H7 (cell line): ENCODE results near the gene CNTNAP4. TPM values are rescaled to one million over a fixed set of nuclear protein-coding genes. Genes with fewer than 3 reads are reported as not detected.

ENCODE experiments used
- DNase-seq: peaks from one replicate; pipeline ENCODE4 v3.0.0; 2012
- H3K27me3 ChIP-seq: 2 replicates; pipeline ENCODE4 v1.6.0; 2011; ENCODE audit warnings: mild to moderate bottlenecking, low read length; ENCODE audit not compliant: control insufficient read depth, insufficient read depth
- H3K36me3 ChIP-seq: replicated peaks from 2 replicates; pipeline ENCODE4 v1.5.1; 2011; ENCODE audit warnings: low read length; ENCODE audit not compliant: control insufficient read depth, insufficient read depth
- H3K4me3 ChIP-seq: 2 replicates; pipeline ENCODE4 v1.5.1; 2011; ENCODE audit warnings: low read depth, mild to moderate bottlenecking, control low read depth, low read length, moderate library complexity; ENCODE audit not compliant: insufficient read depth
- total RNA-seq: library from RNA; depleted of rRNA; stranded (reverse); fragments of >200 nt; shearing (Covaris generic); gene quantifications from 2 replicates; pipeline ENCODE4 v1.2.3, GENCODE V29; 2014

Gene CNTNAP4
- total RNA-seq, 1 experiment from 2014 or later = 0.03 TPM

GRCh38 chr16:76466871-76467270, 189.7 kb downstream of the CNTNAP4 start:
- DNase-seq = no peak
- Histone ChIP-seq H3K27me3 (peaks cover 22% of the 10 kb centered on the region), H3K36me3 (no peaks in the 10 kb centered on the region), H3K4me3 (no peak overlapping the region)

GRCh38 chr16:76474048-76474447, 196.8 kb downstream of the CNTNAP4 start:
- Histone ChIP-seq H3K27me3 (peaks cover 84% of the 10 kb centered on the region), H3K4me3 (no peak overlapping the region), H3K36me3 (no peaks in the 10 kb centered on the region)
- peak; percentile 8 for DNase-seq

GRCh38 chr16:76478105-76478504, 200.9 kb downstream of the CNTNAP4 start:
- DNase-seq = no peak
- Histone ChIP-seq H3K4me3 (no peak overlapping the region), H3K27me3 (peaks cover 54% of the 10 kb centered on the region), H3K36me3 (no peaks in the 10 kb centered on the region)

GRCh38 chr16:76483307-76483909, 206.2 kb downstream of the CNTNAP4 start:
- no peaks in the 10 kb centered on the region for H3K36me3 ChIP-seq
- DNase-seq = no peak
- peaks cover 8% of the 10 kb centered on the region for H3K27me3 ChIP-seq
- no peak overlapping the region for H3K4me3 ChIP-seq

GRCh38 chr16:76484020-76484419, 206.8 kb downstream of the CNTNAP4 start:
- Histone ChIP-seq H3K36me3 (no peaks in the 10 kb centered on the region), H3K4me3 (no peak overlapping the region), H3K27me3 (peaks cover 3% of the 10 kb centered on the region)
- no peak for DNase-seq

GRCh38 chr16:76486740-76487139, 209.5 kb downstream of the CNTNAP4 start:
- H3K36me3 ChIP-seq = no peaks in the 10 kb centered on the region
- DNase-seq = no peak
- H3K27me3 ChIP-seq = peaks cover 1% of the 10 kb centered on the region; the same call in 1 of the 2 replicates
- H3K4me3 ChIP-seq = no peak overlapping the region

- H3K4me3 ChIP-seq = no peak overlapping the region
- no peaks in the 10 kb centered on the region for H3K36me3 ChIP-seq
- no peaks in the 10 kb centered on the region for H3K27me3 ChIP-seq
- DNase-seq = no peak
These were observed 210.3 kb downstream of the CNTNAP4 start for GRCh38 chr16:76487411-76488064.

GRCh38 chr16:76488065-76488417, 210.8 kb downstream of the CNTNAP4 start:
- Histone ChIP-seq H3K4me3 (no peak overlapping the region), H3K36me3 (no peaks in the 10 kb centered on the region), H3K27me3 (no peaks in the 10 kb centered on the region)
- no peak for DNase-seq

GRCh38 chr16:76490036-76490639, 212.9 kb downstream of the CNTNAP4 start:
- Histone ChIP-seq H3K36me3 (no peaks in the 10 kb centered on the region), H3K27me3 (no peaks in the 10 kb centered on the region; the same call in 1 of the 2 replicates), H3K4me3 (no peak overlapping the region)
- DNase-seq = no peak

GRCh38 chr16:76500006-76500405, 222.8 kb downstream of the CNTNAP4 start:
- Histone ChIP-seq H3K27me3 (no peaks in the 10 kb centered on the region), H3K36me3 (no peaks in the 10 kb centered on the region), H3K4me3 (no peak overlapping the region)
- DNase-seq = no peak

- no peaks in the 10 kb centered on the region for H3K27me3 ChIP-seq
- no peak overlapping the region for H3K4me3 ChIP-seq
- no peak for DNase-seq
- no peaks in the 10 kb centered on the region for H3K36me3 ChIP-seq
These were observed 224.9 kb downstream of the CNTNAP4 start for GRCh38 chr16:76502063-76502462.

GRCh38 chr16:76502555-76502954, 225.4 kb downstream of the CNTNAP4 start:
- H3K36me3 ChIP-seq = no peaks in the 10 kb centered on the region
- no peak overlapping the region for H3K4me3 ChIP-seq
- no peaks in the 10 kb centered on the region for H3K27me3 ChIP-seq
- DNase-seq = no peak

GRCh38 chr16:76503091-76503490, 225.9 kb downstream of the CNTNAP4 start:
- H3K4me3 ChIP-seq = no peak overlapping the region
- H3K27me3 ChIP-seq = no peaks in the 10 kb centered on the region
- no peak for DNase-seq
- no peaks in the 10 kb centered on the region for H3K36me3 ChIP-seq

GRCh38 chr16:76511203-76511602, 234.0 kb downstream of the CNTNAP4 start:
- no peak overlapping the region for H3K4me3 ChIP-seq
- DNase-seq = no peak
- no peaks in the 10 kb centered on the region for H3K36me3 ChIP-seq
- H3K27me3 ChIP-seq = no peaks in the 10 kb centered on the region

- no peaks in the 10 kb centered on the region for H3K36me3 ChIP-seq
- H3K27me3 ChIP-seq = no peaks in the 10 kb centered on the region
- peak; percentile 10 for DNase-seq
- no peak overlapping the region for H3K4me3 ChIP-seq
These were observed 241.6 kb downstream of the CNTNAP4 start for GRCh38 chr16:76518781-76519180.
